CD4-positive, alpha-beta T cell (primary cell): Measurements from ENCODE around the gene CISTR. TPM values are rescaled to one million over a fixed set of nuclear protein-coding genes. Genes with fewer than 3 reads are reported as not detected.
"Not testable (repeated sequence)": the region's sequence is repeated elsewhere in the genome, so short reads cannot be mapped to it uniquely, and the experiment has no call there.

ENCODE experiments used
- ATAC-seq: fragments of 200-7000 bp; cut with Tn5 transposase; one replicate; pipeline ENCODE4 v1.10.0; 2022; ENCODE audit warnings: mild to moderate bottlenecking; ENCODE audit not compliant: poor library complexity
- CTCF ChIA-PET: fragments of 350-600 bp; sonication (Branson Sonifier 250); formaldehyde crosslinking; loops from one replicate; lab custom pipeline; 2021; ENCODE audit warnings: antibody characterized with exemption, inconsistent platforms; lab: Charles Lee
- POLR2A ChIA-PET: fragments of 350-600 bp; sonication (Branson Sonifier 250); formaldehyde crosslinking; loops from one replicate; lab custom pipeline; 2021; ENCODE audit warnings: antibody characterized with exemption, inconsistent platforms; lab: Charles Lee
- DNase-seq, 14 experiments: peaks; one replicate each; pipeline ENCODE4 v3.0.0-alpha.2; 2013 to 2020; ENCODE audit warnings: mixed read lengths in 2 of 14
- H3K27ac ChIP-seq, 2 donors: one replicate each; pipeline versions ENCODE4 v1.5.1 to v1.7.0; 2013; ENCODE audit warnings: low read length in 2 of 2, low read depth in 1 of 2, mild to moderate bottlenecking in 1 of 2
- H3K27me3 ChIP-seq, 2 experiments: 1 replicate in 1 of 2; 2 replicates in 1 of 2; pipeline versions ENCODE4 v1.6.1 to v1.7.0; 2013; ENCODE audit warnings: low read length in 2 of 2, control low read depth in 1 of 2, mild to moderate bottlenecking in 1 of 2, moderate library complexity in 1 of 2; ENCODE audit not compliant: insufficient read depth in 2 of 2, control insufficient read depth in 1 of 2
- H3K36me3 ChIP-seq: one replicate; pipeline ENCODE4 v1.6.1; 2013; ENCODE audit warnings: low read length, control low read depth; ENCODE audit not compliant: insufficient read depth
- H3K4me1 ChIP-seq: one replicate; pipeline ENCODE4 v1.6.1; 2013; ENCODE audit warnings: low read length, control low read depth; ENCODE audit not compliant: insufficient read depth
- H3K4me3 ChIP-seq: one replicate; pipeline ENCODE4 v1.5.1; 2013; ENCODE audit warnings: mild to moderate bottlenecking, low read length, moderate library complexity
- H3K9me3 ChIP-seq, 2 experiments: 1 replicate in 1 of 2; 2 replicates in 1 of 2; pipeline versions ENCODE4 v1.6.1 to v1.7.0; 2013; ENCODE audit warnings: low read length in 2 of 2, mild to moderate bottlenecking in 2 of 2, control low read depth in 1 of 2, moderate library complexity in 1 of 2; ENCODE audit not compliant: control insufficient read depth in 1 of 2, insufficient read depth in 1 of 2
- H3K27ac Mint-ChIP-seq: one replicate; pipeline ENCODE4 v1.8.0; 2020; ENCODE audit warnings: mixed read lengths
- H3K27me3 Mint-ChIP-seq: one replicate; pipeline ENCODE4 v1.8.0; 2021; ENCODE audit warnings: mixed read lengths
- H3K36me3 Mint-ChIP-seq: one replicate; pipeline ENCODE4 v1.8.0; 2021; ENCODE audit warnings: low read depth, mixed read lengths
- H3K4me1 Mint-ChIP-seq: one replicate; pipeline ENCODE4 v1.8.0; 2021; ENCODE audit warnings: low read depth, mixed read lengths
- H3K4me3 Mint-ChIP-seq: one replicate; pipeline ENCODE4 v1.8.0; 2020; ENCODE audit warnings: mild to moderate bottlenecking, mixed read lengths
- H3K9me3 Mint-ChIP-seq: one replicate; pipeline ENCODE4 v1.8.0; 2020; ENCODE audit warnings: mixed read lengths
- CTCF ChIP-seq: fragments of 200-600 bp; IDR thresholded peaks from one replicate; pipeline ENCODE4 v1.8.0; 2022; ENCODE audit warnings: antibody characterized with exemption, mild to moderate bottlenecking
- intact Hi-C, 2 experiments: fragments of 100-400 bp; cut with DNase I in 1 of 2; cut with micrococcal nuclease in 1 of 2; formaldehyde crosslinking; loops; one replicate each; pipeline versions ENCODE4 v1.15.1 to v1.9.0; 2023 to 2025; cut with DNase I, micrococcal nuclease
- total RNA-seq, 174 experiments: library from RNA in 2 of 174; stranded (reverse) in 2 of 174; gene quantifications; one replicate each; pipeline ENCODE4 v1.2.3 and lab custom pipeline; 2021 to 2026

The CISTR gene
- total RNA-seq, 2 experiments from 2014 or later, result not detected

- Histone ChIP-seq H3K4me1 (no peaks in the 10 kb centered on the region), H3K27ac (no peak overlapping the region), H3K4me3 (no peak overlapping the region), H3K9me3 (no peaks in the 10 kb centered on the region), H3K36me3 (no peaks in the 10 kb centered on the region), H3K27me3 (peaks cover 34 to 89% of the 10 kb centered on the region in 2 experiments)
- CTCF ChIA-PET, result no interaction called here
- no peaks in the 10 kb centered on the region for H3K4me1 Mint-ChIP-seq
- H3K4me3 Mint-ChIP-seq, result no peak overlapping the region
- no peak for TF ChIP-seq CTCF
- POLR2A ChIA-PET, result no interaction called here
- DNase-seq, result no peak
- intact Hi-C loops, result no loop called here
- no peaks in the 10 kb centered on the region for H3K9me3 Mint-ChIP-seq
- ATAC-seq, result no peak
- peaks cover 80% of the 10 kb centered on the region for H3K27me3 Mint-ChIP-seq
- H3K27ac Mint-ChIP-seq, result no peak overlapping the region
- no peaks in the 10 kb centered on the region for H3K36me3 Mint-ChIP-seq
Observed at GRCh38 chr12:53766881-53767280, 15.1 kb upstream of the CISTR start.

GRCh38 chr12:53765891-53766290, 14.1 kb upstream of the CISTR start:
- ATAC-seq (no peak), DNase-seq (no peak)
- Histone ChIP-seq H3K9me3 (no peaks in the 10 kb centered on the region), H3K27ac (no peak overlapping the region), H3K4me1 (no peaks in the 10 kb centered on the region), H3K27me3 (peaks cover 39 to 88% of the 10 kb centered on the region in 2 experiments), H3K4me3 (no peak overlapping the region), H3K36me3 (no peaks in the 10 kb centered on the region)
- POLR2A ChIA-PET, result no interaction called here
- no peaks in the 10 kb centered on the region for H3K4me1 Mint-ChIP-seq
- H3K36me3 Mint-ChIP-seq, result no peaks in the 10 kb centered on the region
- no peak for TF ChIP-seq CTCF
- H3K27ac Mint-ChIP-seq, result no peak overlapping the region
- no peaks in the 10 kb centered on the region for H3K9me3 Mint-ChIP-seq
- CTCF ChIA-PET, result no interaction called here
- intact Hi-C loops, result no loop called here
- peaks cover 81% of the 10 kb centered on the region for H3K27me3 Mint-ChIP-seq
- H3K4me3 Mint-ChIP-seq, result no peak overlapping the region

GRCh38 chr12:53764615-53765014, 12.8 kb upstream of the CISTR start:
- DNase-seq, result no peak
- POLR2A ChIA-PET, result no interaction called here
- H3K36me3 Mint-ChIP-seq, result no peaks in the 10 kb centered on the region
- Histone ChIP-seq H3K27me3 (peaks cover 52 to 86% of the 10 kb centered on the region in 2 experiments), H3K9me3 (no peaks in the 10 kb centered on the region), H3K4me1 (no peaks in the 10 kb centered on the region), H3K27ac (no peak overlapping the region), H3K4me3 (no peak overlapping the region), H3K36me3 (no peaks in the 10 kb centered on the region)
- CTCF ChIA-PET, result interaction anchor here (0.9 to 1.0 kb wide), 2 partner anchors 21 to 144 kb away, joined by 3 read pairs; no protein-coding TSS in a partner anchor
- no peaks in the 10 kb centered on the region for H3K4me1 Mint-ChIP-seq
- intact Hi-C loops, result no loop called here
- H3K27ac Mint-ChIP-seq, result no peak overlapping the region
- H3K27me3 Mint-ChIP-seq, result peaks cover 84% of the 10 kb centered on the region
- H3K4me3 Mint-ChIP-seq, result no peak overlapping the region
- ATAC-seq, result no peak
- no peak for TF ChIP-seq CTCF
- no peaks in the 10 kb centered on the region for H3K9me3 Mint-ChIP-seq

- DNase-seq, H3K9me3 Mint-ChIP-seq, ATAC-seq, H3K4me3 Mint-ChIP-seq, H3K36me3 ChIP-seq, POLR2A ChIA-PET, H3K9me3 ChIP-seq, H3K4me1 Mint-ChIP-seq, H3K36me3 Mint-ChIP-seq, intact Hi-C loops, H3K27ac Mint-ChIP-seq, H3K27ac ChIP-seq, H3K4me1 ChIP-seq, H3K4me3 ChIP-seq: not testable (repeated sequence)
- CTCF ChIA-PET, result interaction anchor here (0.5 to 0.7 kb wide), 2 partner anchors 23 to 84 kb away, joined by 3 read pairs; no protein-coding TSS in a partner anchor
- H3K27me3 Mint-ChIP-seq, result peaks cover 90% of the 10 kb centered on the region
- H3K27me3 ChIP-seq, result peaks cover 65 to 89% of the 10 kb centered on the region in 2 experiments
Observed at GRCh38 chr12:53762793-53763192, 11.0 kb upstream of the CISTR start.
